Measurements from ENCODE around the gene TIMELESS.

DNA sequence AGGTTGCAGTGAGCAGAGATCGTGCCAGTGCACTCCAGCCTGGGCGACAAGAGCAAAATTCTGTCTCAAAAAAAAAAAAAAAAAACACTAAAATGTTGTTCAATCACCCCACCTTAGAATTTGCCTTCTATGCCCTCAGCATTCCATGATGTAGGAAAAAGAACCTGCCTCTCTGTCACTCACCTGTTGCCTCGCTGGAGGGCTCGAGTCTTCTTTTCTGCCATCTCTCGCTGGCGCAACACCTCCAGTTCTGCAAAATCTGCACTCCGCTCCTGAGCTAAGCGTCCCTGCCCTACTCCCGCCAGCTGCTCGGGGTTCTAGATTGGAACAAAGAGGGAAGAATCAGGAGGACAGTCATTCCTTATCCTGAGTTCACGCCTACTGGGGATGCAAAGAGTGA, 17.9 kb downstream of the TIMELESS start:
- TF ChIP-seq CTCF (IDR thresholded peaks at IDR 0.05) (no peak), POLR2A (IDR thresholded peaks at IDR 0.05) (no peak)

Data from thyroid gland (tissue), 4 donors.